Measurements from ENCODE around the gene ELFN1.

Gene ELFN1

GRCh38 chr7:1737956-1738355 is 67.9 kb downstream of the ELFN1 start:
- TF ChIP-seq REST (IDR thresholded peaks at IDR 0.05; ENCODE audit: insufficient read depth in 1 of 2, low read depth in 2 of 2, low read length in 2 of 2) (no peak), SIN3A (IDR thresholded peaks at IDR 0.05; ENCODE audit: borderline replicate concordance, insufficient read depth, low read length) (no peak), FOXP2 (optimal IDR thresholded peaks at IDR 0.05; ENCODE audit: borderline replicate concordance, extremely low read depth, extremely low read length, insufficient read depth) (no peak), TAF1 (IDR thresholded peaks at IDR 0.05; ENCODE audit: borderline replicate concordance, insufficient read depth, low read length) (no peak), POLR2AphosphoS5 (IDR thresholded peaks at IDR 0.05; ENCODE audit: low read depth, low read length) (no peak)

- TF ChIP-seq TAF1 (IDR thresholded peaks at IDR 0.05; ENCODE audit: borderline replicate concordance, insufficient read depth, low read length) (no peak), REST (IDR thresholded peaks at IDR 0.05; ENCODE audit: insufficient read depth in 1 of 2, low read depth in 2 of 2, low read length in 2 of 2) (no peak), FOXP2 (optimal IDR thresholded peaks at IDR 0.05; ENCODE audit: borderline replicate concordance, extremely low read depth, extremely low read length, insufficient read depth) (no peak), SIN3A (IDR thresholded peaks at IDR 0.05; ENCODE audit: borderline replicate concordance, insufficient read depth, low read length) (no peak), POLR2AphosphoS5 (IDR thresholded peaks at IDR 0.05; ENCODE audit: low read depth, low read length) (no peak)
Observed at GRCh38 chr7:1738511-1738910, 68.4 kb downstream of the ELFN1 start.

- TF ChIP-seq SIN3A (IDR thresholded peaks at IDR 0.05; ENCODE audit: borderline replicate concordance, insufficient read depth, low read length) (no peak), POLR2AphosphoS5 (IDR thresholded peaks at IDR 0.05; ENCODE audit: low read depth, low read length) (no peak), FOXP2 (optimal IDR thresholded peaks at IDR 0.05; ENCODE audit: borderline replicate concordance, extremely low read depth, extremely low read length, insufficient read depth) (no peak), TAF1 (IDR thresholded peaks at IDR 0.05; ENCODE audit: borderline replicate concordance, insufficient read depth, low read length) (no peak), REST (IDR thresholded peaks at IDR 0.05; ENCODE audit: insufficient read depth in 1 of 2, low read depth in 2 of 2, low read length in 2 of 2) (no peak)
Observed at GRCh38 chr7:1738956-1739355, 68.9 kb downstream of the ELFN1 start.

- TF ChIP-seq TAF1 (IDR thresholded peaks at IDR 0.05; ENCODE audit: borderline replicate concordance, insufficient read depth, low read length) = no peak
- TF ChIP-seq REST (IDR thresholded peaks at IDR 0.05; ENCODE audit: insufficient read depth in 1 of 2, low read depth in 2 of 2, low read length in 2 of 2) = no peak
- TF ChIP-seq SIN3A (IDR thresholded peaks at IDR 0.05; ENCODE audit: borderline replicate concordance, insufficient read depth, low read length) = no peak
- no peak for TF ChIP-seq POLR2AphosphoS5 (IDR thresholded peaks at IDR 0.05; ENCODE audit: low read depth, low read length)
- TF ChIP-seq FOXP2 (optimal IDR thresholded peaks at IDR 0.05; ENCODE audit: borderline replicate concordance, extremely low read depth, extremely low read length, insufficient read depth) = no peak
Observed at GRCh38 chr7:1739593-1739992, 69.5 kb downstream of the ELFN1 start.

GRCh38 chr7:1740214-1740613 is 70.1 kb downstream of the ELFN1 start:
- TF ChIP-seq SIN3A (IDR thresholded peaks at IDR 0.05; ENCODE audit: borderline replicate concordance, insufficient read depth, low read length) = no peak
- TF ChIP-seq POLR2AphosphoS5 (IDR thresholded peaks at IDR 0.05; ENCODE audit: low read depth, low read length) = no peak
